H1 (cell line): ENCODE data around the gene TPO. TPM values are rescaled to one million over a fixed set of nuclear protein-coding genes. Genes with fewer than 3 reads are reported as not detected.
A peak's percentile ranks its signal among the peaks of the same experiment; 100 is the strongest.
"Not testable (repeated sequence)": the region's sequence is repeated elsewhere in the genome, so short reads cannot be mapped to it uniquely, and the experiment has no call there.

ENCODE experiments used
- CTCF ChIA-PET: fragments of 300-600 bp; sonication (Branson Sonifier 250); formaldehyde crosslinking; loops from one replicate; lab custom pipeline; 2021; ENCODE audit not compliant: partially characterized antibody; lab: Charles Lee
- POLR2A ChIA-PET: fragments of 300-600 bp; sonication (Branson Sonifier 250); formaldehyde crosslinking; loops from one replicate; lab custom pipeline; 2021; ENCODE audit warnings: inconsistent platforms; ENCODE audit not compliant: partially characterized antibody; lab: Charles Lee
- DNase-seq, 2 experiments: peaks; one replicate each; pipeline versions ENCODE4 v3.0.0 to v3.0.0-alpha.2; 2010 to 2022; ENCODE audit warnings: low spot score in 2 of 2, low read depth in 1 of 2, mixed read lengths in 1 of 2
- FAIRE-seq: peaks from 2 replicates; lab custom pipeline; 2011; peaks lifted over from hg19 to GRCh38; lab: Jason Lieb, UNC
- H2AFZ ChIP-seq: 2 replicates; pipeline ENCODE4 v1.8.1; 2012; ENCODE audit warnings: low read length, inconsistent platforms
- H2AK5ac ChIP-seq: 2 replicates; pipeline ENCODE4 v1.6.1; 2013; ENCODE audit warnings: low read depth, low read length
- H2BK120ac ChIP-seq: replicated peaks from 2 replicates; pipeline ENCODE3; 2013; ENCODE audit warnings: low read depth, low read length, inconsistent platforms
- H2BK12ac ChIP-seq: 2 replicates; pipeline ENCODE4 v1.6.1; 2013; ENCODE audit warnings: low read depth, low read length
- H2BK15ac ChIP-seq: 2 replicates; pipeline ENCODE4 v1.6.1; 2013; ENCODE audit warnings: low read length
- H2BK20ac ChIP-seq: 2 replicates; pipeline ENCODE4 v1.6.1; 2013; ENCODE audit warnings: low read length
- H2BK5ac ChIP-seq: 2 replicates; pipeline ENCODE4 v1.6.1; 2013; ENCODE audit warnings: low read depth, low read length
- H3K14ac ChIP-seq: 2 replicates; pipeline ENCODE4 v1.6.1; 2013; ENCODE audit warnings: inconsistent platforms; ENCODE audit not compliant: insufficient read length
- H3K18ac ChIP-seq: 2 replicates; pipeline ENCODE4 v1.6.1; 2013; ENCODE audit warnings: low read length; ENCODE audit errors: extremely low read depth
- H3K23ac ChIP-seq: 2 replicates; pipeline ENCODE4 v1.6.1; 2013; ENCODE audit warnings: inconsistent platforms; ENCODE audit not compliant: insufficient read length
- H3K23me2 ChIP-seq: 2 replicates; pipeline ENCODE4 v1.6.1; 2013; ENCODE audit warnings: low read depth, low read length
- H3K27ac ChIP-seq: 2 replicates; pipeline ENCODE4 v1.6.1; 2011; ENCODE audit warnings: low read depth, low read length, inconsistent platforms
- H3K27me3 ChIP-seq, 4 experiments: replicated peaks in 1 of 4; 1 replicate in 1 of 4; 2 replicates in 3 of 4; pipeline versions ENCODE4 v1.6.1 to v1.8.1; 2011 to 2013; ENCODE audit warnings: low read length in 3 of 4, mild to moderate bottlenecking in 3 of 4, inconsistent platforms in 2 of 4, mixed read lengths in 2 of 4, moderate library complexity in 1 of 4; ENCODE audit not compliant: control insufficient read depth in 3 of 4, insufficient read depth in 3 of 4; ENCODE audit errors: extremely low read depth in 1 of 4
- H3K36me3 ChIP-seq, 4 experiments: 2 replicates each; pipeline versions ENCODE4 v1.6.1 to v1.8.1; 2011 to 2013; ENCODE audit warnings: mild to moderate bottlenecking in 4 of 4, low read length in 3 of 4, moderate library complexity in 2 of 4, control low read depth in 1 of 4, inconsistent platforms in 1 of 4; ENCODE audit not compliant: insufficient read depth in 4 of 4, control insufficient read depth in 2 of 4
- H3K4ac ChIP-seq: replicated peaks from 2 replicates; pipeline ENCODE3; 2013; ENCODE audit warnings: low read length, low read depth, mixed read lengths, inconsistent platforms; ENCODE audit not compliant: insufficient read length
- H3K4me1 ChIP-seq, 4 experiments: replicated peaks in 1 of 4; 1 replicate in 1 of 4; 2 replicates in 3 of 4; pipeline versions ENCODE4 v1.6.1 to v1.8.1; 2011 to 2013; ENCODE audit warnings: low read length in 3 of 4, inconsistent platforms in 2 of 4, mixed read lengths in 1 of 4; ENCODE audit not compliant: insufficient read depth in 4 of 4, control insufficient read depth in 3 of 4
- H3K4me2 ChIP-seq, 2 experiments: 2 replicates each; pipeline versions ENCODE4 v1.6.1 to v1.8.1; 2011 to 2013; ENCODE audit warnings: low read depth in 2 of 2, low read length in 2 of 2, control low read depth in 1 of 2, inconsistent platforms in 1 of 2, mild to moderate bottlenecking in 1 of 2; ENCODE audit not compliant: insufficient read depth in 1 of 2
- H3K4me3 ChIP-seq, 4 experiments: fragments of 200-600, 300-600 bp in 1 of 4; sonication (generic), shearing (Covaris generic), sonication (Bioruptor Twin) in 1 of 4; 2 replicates each; pipeline versions ENCODE4 v1.5.1 to v1.8.1; 2011 to 2016; ENCODE audit warnings: low read length in 4 of 4, low read depth in 3 of 4, control low read depth in 2 of 4, inconsistent platforms in 2 of 4, mild to moderate bottlenecking in 2 of 4, mixed read lengths in 1 of 4, moderate library complexity in 1 of 4; ENCODE audit not compliant: insufficient read depth in 2 of 4; ENCODE audit errors: extremely low read depth in 1 of 4
- H3K56ac ChIP-seq: replicated peaks from 2 replicates; pipeline ENCODE3; 2013; ENCODE audit warnings: low read depth, mild to moderate bottlenecking, mixed read lengths, low read length, inconsistent platforms; ENCODE audit not compliant: insufficient read length
- H3K79me1 ChIP-seq: 2 replicates; pipeline ENCODE4 v1.6.1; 2013; ENCODE audit warnings: low read depth, low read length, control low read depth
- H3K79me2 ChIP-seq, 2 experiments: 2 replicates each; pipeline versions ENCODE4 v1.6.1 to v1.8.1; 2012 to 2013; ENCODE audit warnings: low read length in 2 of 2, mild to moderate bottlenecking in 2 of 2, inconsistent platforms in 1 of 2; ENCODE audit not compliant: insufficient read depth in 2 of 2, control insufficient read depth in 1 of 2
- H3K9ac ChIP-seq, 4 experiments: replicated peaks in 1 of 4; 1 replicate in 1 of 4; 2 replicates in 3 of 4; pipeline versions ENCODE4 v1.6.1 to v1.8.1; 2011 to 2013; ENCODE audit warnings: low read depth in 3 of 4, low read length in 3 of 4, control low read depth in 2 of 4, mild to moderate bottlenecking in 2 of 4, moderate library complexity in 2 of 4, inconsistent platforms in 1 of 4; ENCODE audit errors: extremely low read depth in 1 of 4
- H3K9me3 ChIP-seq, 2 experiments: 2 replicates each; pipeline versions ENCODE4 v1.6.1 to v1.8.1; 2012 to 2013; ENCODE audit warnings: mild to moderate bottlenecking in 2 of 2, moderate library complexity in 2 of 2, control low read depth in 1 of 2, inconsistent platforms in 1 of 2, low read depth in 1 of 2, low read length in 1 of 2, mixed read lengths in 1 of 2; ENCODE audit not compliant: insufficient read depth in 2 of 2
- H4K20me1 ChIP-seq, 2 experiments: replicated peaks in 1 of 2; 2 replicates each; pipeline versions ENCODE3 to v1.8.1; 2011 to 2013; ENCODE audit warnings: inconsistent platforms in 2 of 2, low read length in 2 of 2, mild to moderate bottlenecking in 1 of 2; ENCODE audit not compliant: insufficient read depth in 2 of 2, control insufficient read depth in 1 of 2
- H4K5ac ChIP-seq: 2 replicates; pipeline ENCODE4 v1.6.1; 2013; ENCODE audit warnings: low read length, low read depth, mixed read lengths, inconsistent platforms; ENCODE audit not compliant: insufficient read length
- H4K8ac ChIP-seq: 2 replicates; pipeline ENCODE4 v1.8.0; 2013; ENCODE audit warnings: mild to moderate bottlenecking, moderate library complexity, low read length, inconsistent platforms; ENCODE audit not compliant: insufficient read depth; ENCODE audit errors: extremely low read depth
- H4K91ac ChIP-seq: replicated peaks from 2 replicates; pipeline ENCODE3; 2013; ENCODE audit warnings: low read length, mixed read lengths, inconsistent platforms; ENCODE audit not compliant: insufficient read length
- WGBS, 2 experiments: shearing (Covaris generic) in 1 of 2; methylation state at CpG; one replicate each; pipeline versions ENCODE4 v1.1.6 to v1.1.7; 2013 to 2015; ENCODE audit warnings: low lambda C conversion rate in 2 of 2, mixed read lengths in 2 of 2, inconsistent platforms in 1 of 2, low coverage in 1 of 2, missing lambda C conversion rate in 1 of 2; ENCODE audit not compliant: insufficient replicate concordance in 2 of 2, insufficient coverage in 1 of 2, insufficient read length in 1 of 2; ENCODE audit errors: extremely low coverage in 1 of 2, missing lambda C conversion rate in 1 of 2; 5-methylcytosine and 5-hydroxymethylcytosine counted together
- polyA plus RNA-seq, 7 experiments: library from polyadenylated mRNA; depleted of rRNA in 3 of 7; stranded (reverse) in 5 of 7; unstranded in 2 of 7; fragments of >200 nt in 5 of 7; fragments of 200-250 nt in 2 of 7; gene quantifications; 1 replicate in 5 of 7; 2 replicates in 1 of 7; 4 replicates in 1 of 7; pipeline versions ENCODE4 v1.2.1 to v1.2.3, GENCODE V29; 2011 to 2013; ENCODE audit warnings: missing spikeins in 2 of 7, mixed read lengths in 2 of 7
- total RNA-seq: library from RNA; stranded (reverse); fragmentation: NEBNext Ultra II Directional; extraction: Animal tissue kit (Norgen Biotek cat#: 25700); gene quantifications from 2 replicates; pipeline ENCODE4 v1.2.1, GENCODE V29; 2021

The TPO gene
- total and polyA plus RNA-seq, 2 of the 8 experiments (the other 6 are each of a cell fraction or from before 2014, with no cell fraction given), result not detected

DNA sequence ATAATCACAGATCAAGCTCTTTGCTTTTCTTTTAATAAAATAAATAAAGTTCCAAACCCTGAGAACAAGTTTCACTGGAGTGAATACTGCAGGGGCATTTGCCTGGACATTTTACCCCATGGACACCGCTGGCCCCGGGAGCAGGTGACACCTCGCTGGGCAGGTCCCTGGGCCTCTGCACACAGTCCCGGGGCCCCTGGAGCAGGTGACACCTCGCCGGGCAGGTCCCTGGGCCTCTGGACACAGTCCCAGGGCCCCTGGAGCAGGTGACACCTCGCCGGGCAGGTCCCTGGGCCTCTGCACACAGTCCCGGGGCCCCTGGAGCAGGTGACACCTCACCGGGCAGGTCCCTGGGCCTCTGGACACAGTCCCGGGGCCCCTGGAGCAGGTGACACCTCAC lies 1.6 kb downstream of the TPO start:
- H3K23ac ChIP-seq, H2BK20ac ChIP-seq, H3K9me3 ChIP-seq, H4K8ac ChIP-seq, H2AK5ac ChIP-seq, POLR2A ChIA-PET, H2BK120ac ChIP-seq, H4K20me1 ChIP-seq, H2BK5ac ChIP-seq, H4K5ac ChIP-seq, H3K79me2 ChIP-seq, H2AFZ ChIP-seq, H4K91ac ChIP-seq, H3K27me3 ChIP-seq, H3K4ac ChIP-seq, H3K79me1 ChIP-seq, H2BK15ac ChIP-seq, H3K4me3 ChIP-seq, H3K14ac ChIP-seq, H2BK12ac ChIP-seq, H3K9ac ChIP-seq, H3K27ac ChIP-seq, H3K18ac ChIP-seq, H3K23me2 ChIP-seq, FAIRE-seq, H3K56ac ChIP-seq, H3K4me2 ChIP-seq, H3K4me1 ChIP-seq, H3K36me3 ChIP-seq: not testable (repeated sequence)
- DNase-seq, result peak in 1 of 2 experiments; percentile 37
- CTCF ChIA-PET, result interaction anchor here (0.6 kb wide), 1 partner anchor 922 kb away, joined by 4 read pairs; no protein-coding TSS in a partner anchor
- 95% methylated on average over 9 of the region's 11 CpGs; no CpG with 5 or more reads in 1 of the 2 experiments for WGBS, 2 experiments
